Fibroblast of the aortic adventitia (primary cell): ENCODE measurements around the gene RALGAPA1. TPM values are rescaled to one million over a fixed set of nuclear protein-coding genes. Genes with fewer than 3 reads are reported as not detected.
"Not testable (repeated sequence)": the region's sequence is repeated elsewhere in the genome, so short reads cannot be mapped to it uniquely, and the experiment has no call there.

Source experiments
- DNase-seq: peaks from one replicate; pipeline ENCODE4 v3.0.0-alpha.2; 2010; ENCODE audit warnings: low read depth
- H3K4me3 ChIP-seq: 2 replicates; pipeline ENCODE4 v1.5.1; 2011; ENCODE audit warnings: low read depth, mild to moderate bottlenecking, control low read depth, low read length, moderate library complexity
- total RNA-seq: library from RNA; depleted of rRNA; stranded (reverse); fragments of >200 nt; gene quantifications from 2 replicates; pipeline ENCODE4 v1.2.3, GENCODE V29; 2012; ENCODE audit warnings: low replicate concordance
- TF ChIP-seq, protein P1 (sequence below): IDR thresholded peaks from 2 replicates; pipeline ENCODE4 v1.5.1; 2011; ENCODE audit warnings: mild to moderate bottlenecking, low read length, control low read depth, inconsistent platforms; ENCODE audit not compliant: insufficient read depth

RALGAPA1 gene
- total RNA-seq, 1 donor = 52.5 TPM

DNA sequence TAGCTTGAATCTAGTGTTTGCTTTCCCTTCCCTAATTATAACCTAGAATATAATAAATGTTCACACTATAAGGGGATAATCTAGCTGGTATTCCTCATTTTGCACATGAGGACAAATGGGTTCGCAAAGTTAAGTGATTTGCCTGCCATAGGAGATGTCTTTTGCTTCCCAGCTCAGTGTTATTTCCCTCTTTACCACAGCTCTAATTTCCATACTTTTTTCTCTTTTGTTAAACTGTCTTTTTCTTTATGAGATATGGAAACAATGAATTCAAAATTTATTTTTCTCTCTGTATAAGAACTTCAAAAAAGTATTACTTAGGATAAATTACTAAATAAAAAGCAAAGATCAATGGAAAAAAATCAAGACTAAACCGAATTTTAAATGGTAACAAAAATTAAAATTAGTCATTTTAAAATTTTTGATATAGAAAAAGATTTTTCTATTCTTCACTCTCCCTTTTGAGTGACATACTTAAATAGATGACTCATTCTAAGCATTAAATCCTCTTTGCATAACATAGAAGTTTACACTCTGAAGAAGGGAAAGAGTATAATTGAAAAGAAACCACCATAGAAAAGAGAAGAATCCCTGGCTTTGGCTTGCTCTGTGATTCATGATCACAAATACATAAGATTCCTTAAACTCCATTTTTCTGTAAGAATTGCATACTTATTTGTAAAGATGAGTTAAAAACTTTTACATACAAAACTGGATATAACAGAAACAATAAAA lies 177.9 kb downstream of the RALGAPA1 start:
- TF ChIP-seq, protein P1, sequence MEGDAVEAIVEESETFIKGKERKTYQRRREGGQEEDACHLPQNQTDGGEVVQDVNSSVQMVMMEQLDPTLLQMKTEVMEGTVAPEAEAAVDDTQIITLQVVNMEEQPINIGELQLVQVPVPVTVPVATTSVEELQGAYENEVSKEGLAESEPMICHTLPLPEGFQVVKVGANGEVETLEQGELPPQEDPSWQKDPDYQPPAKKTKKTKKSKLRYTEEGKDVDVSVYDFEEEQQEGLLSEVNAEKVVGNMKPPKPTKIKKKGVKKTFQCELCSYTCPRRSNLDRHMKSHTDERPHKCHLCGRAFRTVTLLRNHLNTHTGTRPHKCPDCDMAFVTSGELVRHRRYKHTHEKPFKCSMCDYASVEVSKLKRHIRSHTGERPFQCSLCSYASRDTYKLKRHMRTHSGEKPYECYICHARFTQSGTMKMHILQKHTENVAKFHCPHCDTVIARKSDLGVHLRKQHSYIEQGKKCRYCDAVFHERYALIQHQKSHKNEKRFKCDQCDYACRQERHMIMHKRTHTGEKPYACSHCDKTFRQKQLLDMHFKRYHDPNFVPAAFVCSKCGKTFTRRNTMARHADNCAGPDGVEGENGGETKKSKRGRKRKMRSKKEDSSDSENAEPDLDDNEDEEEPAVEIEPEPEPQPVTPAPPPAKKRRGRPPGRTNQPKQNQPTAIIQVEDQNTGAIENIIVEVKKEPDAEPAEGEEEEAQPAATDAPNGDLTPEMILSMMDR = no peak
- no peak overlapping the region for H3K4me3 ChIP-seq
- no peak for DNase-seq

- DNase-seq = no peak
- no peak overlapping the region for H3K4me3 ChIP-seq
- TF ChIP-seq, protein P1 = no peak
Measured at GRCh38 chr14:35628989-35629388, 180.1 kb downstream of the RALGAPA1 start.

DNA sequence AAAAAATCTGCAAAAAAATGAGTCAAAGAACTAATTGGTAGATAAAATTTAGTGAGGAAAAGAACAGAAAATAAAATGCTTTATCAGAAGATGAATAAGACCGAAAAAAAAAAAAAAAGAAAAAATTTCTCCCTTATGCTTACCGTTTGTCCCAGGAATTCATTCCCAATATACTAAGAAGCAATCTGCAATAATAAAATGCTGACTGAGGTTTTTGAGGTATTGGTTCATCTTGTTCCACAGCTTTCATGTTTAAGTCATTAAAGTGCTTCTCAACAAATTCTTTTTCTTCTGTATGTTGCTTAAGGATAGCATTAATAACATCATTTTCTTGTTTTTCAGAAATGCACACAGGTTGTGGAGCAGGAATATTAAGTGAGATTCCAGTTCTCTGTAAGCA lies 182.1 kb downstream of the RALGAPA1 start:
- not testable (repeated sequence) for DNase-seq, H3K4me3 ChIP-seq

DNA sequence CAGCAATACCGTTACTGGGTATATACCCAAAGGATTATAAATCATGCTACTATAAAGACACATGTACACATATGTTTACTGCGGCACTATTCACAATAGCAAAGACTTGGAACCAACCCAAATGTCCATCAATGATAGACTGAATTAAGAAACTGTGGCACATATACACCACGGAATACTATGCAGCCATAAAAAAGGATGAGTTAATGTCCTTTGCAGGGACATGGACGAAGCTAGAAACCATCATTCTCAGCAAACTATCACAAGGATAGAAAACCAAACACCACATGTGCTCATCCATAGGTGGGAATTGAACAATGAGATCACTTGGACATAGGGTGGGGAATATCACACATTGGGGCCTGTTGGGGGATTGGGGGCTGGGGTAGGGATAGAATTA lies 187.1 kb downstream of the RALGAPA1 start:
- H3K4me3 ChIP-seq, DNase-seq: not testable (repeated sequence)

DNA sequence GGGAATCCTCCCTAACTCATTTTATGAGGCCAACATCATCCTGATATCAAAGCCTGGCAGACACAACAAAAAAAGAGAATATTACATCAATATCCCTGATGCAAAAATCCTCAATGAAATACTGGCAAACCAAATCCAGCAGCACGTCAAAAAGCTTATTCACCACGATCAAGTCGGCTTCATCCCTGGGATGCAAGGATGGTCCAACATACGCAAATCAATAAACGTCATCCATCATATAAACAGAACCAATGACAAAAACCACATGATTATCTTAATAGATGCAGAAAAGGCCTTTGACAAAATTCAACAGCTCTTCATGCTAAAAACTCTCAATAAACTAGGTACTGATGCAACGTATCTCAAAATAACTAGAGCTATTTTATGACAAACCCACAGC lies 189.1 kb downstream of the RALGAPA1 start:
- DNase-seq, H3K4me3 ChIP-seq: not testable (repeated sequence)

GRCh38 chr14:35619461-35619860 lies 189.6 kb downstream of the RALGAPA1 start:
- DNase-seq, H3K4me3 ChIP-seq: not testable (repeated sequence)

GRCh38 chr14:35617500-35617899 lies 191.6 kb downstream of the RALGAPA1 start:
- TF ChIP-seq, protein P1 = no peak

DNA sequence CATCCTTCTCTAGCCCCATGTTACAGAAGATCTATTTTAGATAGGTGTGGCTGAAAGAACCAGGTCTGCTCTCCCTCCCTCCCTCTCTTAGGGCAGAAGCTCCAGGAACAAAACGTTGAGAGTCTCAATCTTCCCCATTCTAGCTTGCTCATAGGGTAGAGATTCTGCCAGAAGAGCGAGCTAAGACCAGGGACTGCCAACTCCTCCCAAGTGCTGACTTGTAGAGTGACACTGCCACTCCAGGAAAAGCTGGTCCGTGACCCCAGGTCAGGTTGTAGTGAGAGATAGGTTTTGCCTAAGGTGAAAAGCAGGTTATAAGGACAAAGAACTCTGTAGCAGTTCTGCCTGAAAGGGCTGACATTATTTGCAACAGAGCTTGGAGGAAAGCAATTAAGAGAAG lies 201.7 kb downstream of the RALGAPA1 start:
- no peak overlapping the region for H3K4me3 ChIP-seq
- no peak for DNase-seq
- TF ChIP-seq, protein P1 = no peak

More at GRCh38 chr14:35617500-35617899, 191.6 kb downstream of the RALGAPA1 start:
- H3K4me3 ChIP-seq = no peak overlapping the region
- DNase-seq = no peak

DNA sequence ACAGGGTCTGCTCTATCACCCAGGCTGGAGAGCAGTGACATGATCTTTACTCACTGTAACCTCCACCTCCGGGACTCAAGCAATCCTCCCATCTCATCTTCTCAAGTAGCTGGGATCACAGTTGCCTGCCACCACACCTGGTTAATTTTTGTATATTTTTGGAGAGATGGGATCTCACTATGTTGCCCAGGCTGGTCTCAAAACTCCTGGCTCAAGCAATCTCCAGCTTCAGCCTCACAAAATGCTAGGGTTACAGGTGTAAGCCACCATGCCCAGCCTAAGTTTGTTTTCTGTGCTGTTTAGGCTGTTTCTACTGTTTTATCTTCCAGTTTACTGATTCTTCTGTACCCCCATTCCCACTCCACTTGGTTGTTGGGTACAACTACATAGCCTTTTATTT lies 208.8 kb downstream of the RALGAPA1 start:
- DNase-seq = no peak
- TF ChIP-seq, protein P1 = no peak
- H3K4me3 ChIP-seq = no peak overlapping the region
